Myocyte (in vitro differentiated cells): Measurements from ENCODE around the gene BCLAF1. TPM values are rescaled to one million over a fixed set of nuclear protein-coding genes. Genes with fewer than 3 reads are reported as not detected.
A peak's percentile ranks its signal among the peaks of the same experiment; 100 is the strongest.

Experiments used
- DNase-seq: peaks from one replicate; pipeline ENCODE4 v3.0.0-alpha.2; 2012; ENCODE audit warnings: low read depth
- polyA plus RNA-seq: library from polyadenylated mRNA; unstranded; fragments of >200 nt; gene quantifications from one replicate; pipeline ENCODE4 v1.2.1, GENCODE V29; 2012; ENCODE audit warnings: missing spikeins
- total RNA-seq: library from RNA; depleted of rRNA; stranded (reverse); fragments of >200 nt; gene quantifications from 2 replicates; pipeline ENCODE4 v1.2.3, GENCODE V29; 2014

BCLAF1 gene
- 95.0 and 135 TPM in 2 replicates for total RNA-seq
- 39.3 TPM for polyA plus RNA-seq

- DNase-seq: peak; percentile 99
Observed at GRCh38 chr6:136289579-136290409, at the start of gene BCLAF1. Gene BCLAF1, minus strand, starts transcription at chr6:136289846. Its CDS starts 9,980 bp downstream, at chr6:136279866.

GRCh38 chr6:136338486-136338885 lies 48.8 kb upstream of the BCLAF1 start:
- DNase-seq: no peak

- DNase-seq: no peak
Observed at GRCh38 chr6:136337606-136338005, 48.0 kb upstream of the BCLAF1 start.

- no peak for DNase-seq
Observed at GRCh38 chr6:136337121-136337520, 47.5 kb upstream of the BCLAF1 start.

- no peak for DNase-seq
Observed at GRCh38 chr6:136335736-136336363, 46.2 kb upstream of the BCLAF1 start.

GRCh38 chr6:136334853-136335252 lies 45.2 kb upstream of the BCLAF1 start:
- no peak for DNase-seq

GRCh38 chr6:136334465-136334846 lies 44.8 kb upstream of the BCLAF1 start:
- no peak for DNase-seq

- DNase-seq: no peak
Observed at GRCh38 chr6:136333824-136334464, 44.3 kb upstream of the BCLAF1 start.

- no peak for DNase-seq
Observed at GRCh38 chr6:136331461-136331860, 41.8 kb upstream of the BCLAF1 start.

GRCh38 chr6:136330634-136331033 lies 41.0 kb upstream of the BCLAF1 start:
- DNase-seq: no peak

GRCh38 chr6:136326038-136326553 lies 36.5 kb upstream of the BCLAF1 start:
- DNase-seq: peak; percentile 13

- no peak for DNase-seq
Observed at GRCh38 chr6:136324686-136325380, 35.2 kb upstream of the BCLAF1 start.

- DNase-seq: no peak
Observed at GRCh38 chr6:136323431-136324112, 33.9 kb upstream of the BCLAF1 start.

GRCh38 chr6:136319732-136320131 lies 30.1 kb upstream of the BCLAF1 start:
- DNase-seq: no peak

- DNase-seq: no peak
Observed at GRCh38 chr6:136318676-136319075, 29.0 kb upstream of the BCLAF1 start.

- no peak for DNase-seq
Observed at GRCh38 chr6:136317971-136318370, 28.3 kb upstream of the BCLAF1 start.

- DNase-seq: peak; percentile 66
Observed at GRCh38 chr6:136317021-136317694, 27.5 kb upstream of the BCLAF1 start.

- no peak for DNase-seq
Observed at GRCh38 chr6:136315594-136315993, 25.9 kb upstream of the BCLAF1 start.

- DNase-seq: no peak
Observed at GRCh38 chr6:136312975-136313374, 23.3 kb upstream of the BCLAF1 start.

- no peak for DNase-seq
Observed at GRCh38 chr6:136309729-136310311, 20.2 kb upstream of the BCLAF1 start.
